ENCODE measurements around the gene SLC15A3. TPM values are rescaled to one million over a fixed set of nuclear protein-coding genes. Genes with fewer than 3 reads are reported as not detected.
A peak's percentile ranks its signal among the peaks of the same experiment; 100 is the strongest.

Gene SLC15A3
- total RNA-seq, 2 donors from 2014 or later: 2.0 to 6.2 TPM

GRCh38 chr11:60955571-60955970 lies 3.6 kb upstream of the SLC15A3 start:
- Histone ChIP-seq H3K4me1 (no peaks in the 10 kb centered on the region), H3K27me3 (peaks cover 0 to 5% of the 10 kb centered on the region in 2 donors), H3K4me3 (no peak overlapping the region), H3K36me3 (replicated peaks in 1 of 2; ENCODE audit: insufficient read depth in 1 of 2, low read depth in 2 of 2) (no peaks in the 10 kb centered on the region), H3K9me3 (no peaks in the 10 kb centered on the region), H3K27ac (no peak overlapping the region)
- TF ChIP-seq POLR2A (IDR thresholded peaks at IDR 0.05): no peak
- TF ChIP-seq CTCF (IDR thresholded peaks at IDR 0.05): no peak
- 21 to 39% methylated on average over 2 to 5 of the region's 5 CpGs for WGBS, 2 donors
- intact Hi-C loops (cut with DNase I): no loop called here
- ATAC-seq (no peak), DNase-seq (no peak)

- Histone ChIP-seq H3K9me3 (no peaks in the 10 kb centered on the region), H3K36me3 (replicated peaks in 1 of 2; ENCODE audit: insufficient read depth in 1 of 2, low read depth in 2 of 2) (no peaks in the 10 kb centered on the region), H3K4me1 (no peaks in the 10 kb centered on the region), H3K27ac (no peak overlapping the region), H3K27me3 (peaks cover 0 to 5% of the 10 kb centered on the region in 2 donors), H3K4me3 (no peak overlapping the region)
- TF ChIP-seq POLR2A (IDR thresholded peaks at IDR 0.05): no peak
- TF ChIP-seq CTCF (IDR thresholded peaks at IDR 0.05): no peak
- DNase-seq: peak in 1 of 4 donors; percentile 39
- 67 to 75% methylated on average over 5 of the region's 5 CpGs for WGBS, 2 donors
- intact Hi-C loops (cut with DNase I): no loop called here
- ATAC-seq: no peak
These were observed 2.4 kb upstream of the SLC15A3 start for GRCh38 chr11:60954421-60954820.

GRCh38 chr11:60953781-60954180 lies 1.8 kb upstream of the SLC15A3 start:
- Histone ChIP-seq H3K9me3 (no peaks in the 10 kb centered on the region), H3K27ac (peak overlapping the region in 1 of 4 donors; percentile 21), H3K27me3 (peaks cover 0 to 5% of the 10 kb centered on the region in 2 donors), H3K4me3 (no peak overlapping the region), H3K4me1 (no peaks in the 10 kb centered on the region), H3K36me3 (replicated peaks in 1 of 2; ENCODE audit: insufficient read depth in 1 of 2, low read depth in 2 of 2) (no peaks in the 10 kb centered on the region)
- ATAC-seq (no peak), DNase-seq (peak in 1 of 4 donors; percentile 38)
- 72 to 76% methylated on average over 6 of the region's 6 CpGs for WGBS, 2 donors
- TF ChIP-seq POLR2A (IDR thresholded peaks at IDR 0.05) (no peak), CTCF (IDR thresholded peaks at IDR 0.05) (no peak)
- intact Hi-C loops (cut with DNase I): no loop called here

- no peak for ATAC-seq
- no peaks in the 10 kb centered on the region for H3K4me1 ChIP-seq
These were observed 780 bp upstream of the SLC15A3 start for GRCh38 chr11:60952742-60953170.

More at GRCh38 chr11:60952742-60953170, 780 bp upstream of the SLC15A3 start:
- TF ChIP-seq CTCF (IDR thresholded peaks at IDR 0.05): no peak
- TF ChIP-seq POLR2A (IDR thresholded peaks at IDR 0.05): peak in 1 of 3 donors; percentile 10
- H3K27me3 ChIP-seq: peaks cover 0 to 5% of the 10 kb centered on the region in 2 donors
- DNase-seq: no peak
- H3K9me3 ChIP-seq: no peaks in the 10 kb centered on the region
- H3K36me3 ChIP-seq (replicated peaks in 1 of 2; ENCODE audit: insufficient read depth in 1 of 2, low read depth in 2 of 2): no peaks in the 10 kb centered on the region
- H3K27ac ChIP-seq: peak overlapping the region in 3 of 4 donors; percentile 62 to 80 (median 62)
- WGBS, 2 donors: 45 to 65% methylated on average over 3 of the region's 3 CpGs
- H3K4me3 ChIP-seq: no peak overlapping the region
- intact Hi-C loops (cut with DNase I): no loop called here
